SK-N-SH (cell line): ENCODE results near the gene NUP42. TPM values are rescaled to one million over a fixed set of nuclear protein-coding genes. Genes with fewer than 3 reads are reported as not detected.

Experiments used
- CTCF ChIA-PET: fragments of 300-600, 350-600 bp; formaldehyde crosslinking; extraction: SDS; loops from one replicate; lab custom pipeline; 2021; lab: Yijun Ruan, JAX
- POLR2A ChIA-PET: fragments of 350-600 bp; sonication (Branson Sonifier 250); formaldehyde crosslinking; extraction: SDS; loops from one replicate; lab custom pipeline; 2020; ENCODE audit warnings: antibody characterized with exemption, inconsistent platforms; lab: Yijun Ruan, JAX
- DNase-seq: peaks from one replicate; pipeline ENCODE4 v3.0.0; 2012
- H2AFZ ChIP-seq: fragments of 200-600 bp; sonication (generic); 2 replicates; pipeline ENCODE4 v1.8.1; 2016; ENCODE audit warnings: antibody characterized with exemption, mild to moderate bottlenecking, low read depth
- H3F3A ChIP-seq: fragments of 200-600 bp; sonication (generic); replicated peaks from 2 replicates; pipeline ENCODE3; 2016; ENCODE audit warnings: antibody characterized with exemption, mild to moderate bottlenecking; ENCODE audit not compliant: insufficient read depth
- H3K27ac ChIP-seq, 2 experiments: fragments of 200-500 bp in 1 of 2; fragments of 200-600 bp in 1 of 2; sonication (Bioruptor generic) in 1 of 2; sonication (generic), shearing (Covaris generic) in 1 of 2; 2 replicates each; pipeline versions ENCODE4 v1.5.1 to v1.6.1; 2014 to 2016; ENCODE audit warnings: low read depth in 2 of 2, inconsistent platforms in 1 of 2, low read length in 1 of 2, mild to moderate bottlenecking in 1 of 2, mixed read lengths in 1 of 2
- H3K27me3 ChIP-seq: fragments of 200-600 bp; sonication (generic), shearing (Covaris generic); 2 replicates; pipeline ENCODE4 v1.6.1; 2016; ENCODE audit warnings: mixed run types; ENCODE audit not compliant: insufficient read depth
- H3K36me3 ChIP-seq, 2 experiments: fragments of 200-500 bp in 1 of 2; fragments of 200-600 bp in 1 of 2; sonication (Bioruptor generic) in 1 of 2; sonication (generic) in 1 of 2; replicated peaks in 1 of 2; 2 replicates each; pipeline versions ENCODE3 to v1.5.1; 2014 to 2016; ENCODE audit warnings: low read length in 1 of 2, mild to moderate bottlenecking in 1 of 2; ENCODE audit not compliant: insufficient read depth in 2 of 2, control insufficient read depth in 1 of 2
- H3K4me1 ChIP-seq, 2 experiments: fragments of 200-500 bp in 1 of 2; fragments of 200-600 bp in 1 of 2; sonication (Bioruptor generic) in 1 of 2; sonication (generic), shearing (Covaris generic) in 1 of 2; 2 replicates each; pipeline versions ENCODE4 v1.5.1 to v1.6.1; 2014 to 2016; ENCODE audit warnings: low read depth in 1 of 2, low read length in 1 of 2, mixed run types in 1 of 2; ENCODE audit not compliant: insufficient read depth in 2 of 2, control insufficient read depth in 1 of 2
- H3K4me2 ChIP-seq: fragments of 200-600 bp; sonication (generic), shearing (Covaris generic); 2 replicates; pipeline ENCODE4 v1.6.1; 2017; ENCODE audit warnings: mixed run types
- H3K4me3 ChIP-seq, 2 experiments: fragments of 200-500 bp in 1 of 2; fragments of 200-600 bp in 1 of 2; sonication (Bioruptor generic) in 1 of 2; sonication (generic), shearing (Covaris generic) in 1 of 2; 2 replicates each; pipeline versions ENCODE4 v1.5.1 to v1.8.1; 2014 to 2016; ENCODE audit warnings: low read depth in 2 of 2, inconsistent platforms in 1 of 2, low read length in 1 of 2, mild to moderate bottlenecking in 1 of 2, mixed read lengths in 1 of 2, moderate library complexity in 1 of 2
- H3K79me2 ChIP-seq: fragments of 200-600 bp; sonication (generic); 2 replicates; pipeline ENCODE4 v1.8.1; 2017; ENCODE audit warnings: mild to moderate bottlenecking; ENCODE audit not compliant: insufficient read depth
- H3K9ac ChIP-seq: fragments of 200-600 bp; sonication (generic); 2 replicates; pipeline ENCODE4 v1.6.1; 2017; ENCODE audit warnings: mixed run types
- H3K9me2 ChIP-seq: fragments of 200-600 bp; sonication (generic); 2 replicates; pipeline ENCODE4 v1.6.1; 2017; ENCODE audit warnings: mixed run types
- H3K9me3 ChIP-seq: fragments of 200-600 bp; sonication (generic); 2 replicates; pipeline ENCODE4 v1.6.1; 2017; ENCODE audit warnings: mixed run types, mild to moderate bottlenecking, moderate library complexity
- H4K20me1 ChIP-seq: fragments of 200-600 bp; sonication (generic); 2 replicates; pipeline ENCODE4 v1.6.1; 2017; ENCODE audit warnings: mild to moderate bottlenecking, mixed run types; ENCODE audit not compliant: insufficient read depth
- CTCF ChIP-seq: fragments of 200-600 bp; sonication (generic); IDR thresholded peaks from 2 replicates; pipeline ENCODE4 v1.6.1; 2017; ENCODE audit warnings: antibody characterized with exemption, mild to moderate bottlenecking, moderate library complexity
- ELF1 ChIP-seq: IDR thresholded peaks from 2 replicates; pipeline ENCODE4 v1.4.0; 2012
- FOSL2 ChIP-seq: IDR thresholded peaks from 2 replicates; pipeline ENCODE4 v1.4.0; 2012; ENCODE audit warnings: low read depth, mild to moderate bottlenecking, moderate library complexity, borderline replicate concordance
- FOXJ3 ChIP-seq: sonication (generic); formaldehyde crosslinking; IDR thresholded peaks from 2 replicates; pipeline ENCODE4 v1.5.1; 2020; ENCODE audit warnings: mild to moderate bottlenecking, missing genetic modification reagents
- IRF3 ChIP-seq: fragments of 150-350 bp; IDR thresholded peaks from 2 replicates; pipeline ENCODE4 v1.6.1; 2016; ENCODE audit warnings: mild to moderate bottlenecking, low read depth, low read length
- JUND ChIP-seq: IDR thresholded peaks from 2 replicates; pipeline ENCODE4 v1.4.0; 2012
- MEF2A ChIP-seq: IDR thresholded peaks from 2 replicates; pipeline ENCODE4 v1.4.0; 2012; ENCODE audit warnings: low read depth, borderline replicate concordance
- PBX3 ChIP-seq: IDR thresholded peaks from 2 replicates; pipeline ENCODE4; 2012
- REST ChIP-seq: IDR thresholded peaks from 2 replicates; pipeline ENCODE4 v1.6.1; 2012; ENCODE audit warnings: mild to moderate bottlenecking, low read depth, low read length, moderate library complexity
- SIN3A ChIP-seq: IDR thresholded peaks from 2 replicates; pipeline ENCODE4 v1.6.1; 2012; ENCODE audit warnings: low read depth, mild to moderate bottlenecking, low read length, moderate library complexity, borderline replicate concordance
- TCF12 ChIP-seq: IDR thresholded peaks from 2 replicates; pipeline ENCODE4 v1.4.0; 2012
- ZBTB33 ChIP-seq: IDR thresholded peaks from 2 replicates; pipeline ENCODE4 v1.4.0; 2012; ENCODE audit warnings: low read depth, borderline replicate concordance
- WGBS: methylation state at CpG from one replicate; pipeline ENCODE4 v1.1.6; 2017; ENCODE audit warnings: low lambda C conversion rate; 5-methylcytosine and 5-hydroxymethylcytosine counted together
- polyA plus RNA-seq, 3 experiments: library from polyadenylated mRNA; depleted of rRNA; stranded (reverse); fragments of >200 nt; gene quantifications; 2 replicates each; pipeline ENCODE4 v1.2.3, GENCODE V29; 2012

The NUP42 gene
- polyA plus RNA-seq, 1 of the 3 experiments (the other 2 are of a cell fraction) = 22.7 TPM

GRCh38 chr7:23212395-23212794, 30.5 kb downstream of the NUP42 start:
- Histone ChIP-seq H3K4me3 (no peak overlapping the region), H3K27ac (no peak overlapping the region), H3K79me2 (no peaks in the 10 kb centered on the region), H2AFZ (no peak overlapping the region), H3K4me2 (no peak overlapping the region), H3K9me3 (no peaks in the 10 kb centered on the region), H3K36me3 (no peaks in the 10 kb centered on the region), H3K9me2 (no peaks in the 10 kb centered on the region), H3K4me1 (peaks cover 0 to 8% of the 10 kb centered on the region in 2 experiments; a peak in 1 of 4 replicates), H3F3A (no peaks in the 10 kb centered on the region), H3K27me3 (no peaks in the 10 kb centered on the region), H4K20me1 (no peaks in the 10 kb centered on the region), H3K9ac (no peak overlapping the region)
- no peak for DNase-seq
- ChIA-PET CTCF (interaction anchor here (0.7 to 1.5 kb wide), 5 partner anchors 10 to 261 kb away, joined by 3 to 5 read pairs (median 5); no protein-coding TSS in a partner anchor), POLR2A (no interaction called here)
- TF ChIP-seq CTCF (no peak), TCF12 (no peak), MEF2A (no peak), ELF1 (no peak)
- 77% methylated on average over 2 of the region's 2 CpGs for WGBS

GRCh38 chr7:23212841-23213240, 31.0 kb downstream of the NUP42 start:
- POLR2A ChIA-PET = no interaction called here
- 63% methylated on average over 4 of the region's 4 CpGs for WGBS

More at GRCh38 chr7:23212841-23213240, 31.0 kb downstream of the NUP42 start:
- Histone ChIP-seq H3K4me2 (no peak overlapping the region), H3K27me3 (no peaks in the 10 kb centered on the region), H3K9me3 (no peaks in the 10 kb centered on the region), H3F3A (no peaks in the 10 kb centered on the region), H4K20me1 (no peaks in the 10 kb centered on the region), H3K4me1 (peaks cover 0 to 8% of the 10 kb centered on the region in 2 experiments; a peak in 1 of 4 replicates), H3K79me2 (no peaks in the 10 kb centered on the region), H3K9ac (no peak overlapping the region), H3K36me3 (no peaks in the 10 kb centered on the region), H3K4me3 (no peak overlapping the region), H3K9me2 (no peaks in the 10 kb centered on the region), H2AFZ (no peak overlapping the region), H3K27ac (no peak overlapping the region)
- CTCF ChIA-PET = interaction anchor here (0.7 to 1.4 kb wide), 4 partner anchors 10 to 260 kb away, joined by 3 to 5 read pairs (median 4); no protein-coding TSS in a partner anchor
- TF ChIP-seq IRF3 (no peak), ZBTB33 (no peak), JUND (no peak), FOSL2 (no peak), REST (no peak), FOXJ3 (no peak), SIN3A (no peak), PBX3 (no peak)
- no peak for DNase-seq
